Ureter (tissue), 1 donor: ENCODE measurements around the gene KIF22. TPM values are rescaled to one million over a fixed set of nuclear protein-coding genes. Genes with fewer than 3 reads are reported as not detected.
"Not testable (repeated sequence)": the region's sequence is repeated elsewhere in the genome, so short reads cannot be mapped to it uniquely, and the experiment has no call there.

Experiments used
- DNase-seq: peaks from one replicate; pipeline ENCODE4 v3.0.0-alpha.2; 2020; ENCODE audit warnings: low spot score
- total RNA-seq: library from RNA; stranded (reverse); gene quantifications from one replicate; pipeline ENCODE4 v1.2.4, GENCODE V29; 2023
- donor health status: DM: yes; HTN: yes; CAD: no.

KIF22 gene
- 34.3 TPM for total RNA-seq

DNA sequence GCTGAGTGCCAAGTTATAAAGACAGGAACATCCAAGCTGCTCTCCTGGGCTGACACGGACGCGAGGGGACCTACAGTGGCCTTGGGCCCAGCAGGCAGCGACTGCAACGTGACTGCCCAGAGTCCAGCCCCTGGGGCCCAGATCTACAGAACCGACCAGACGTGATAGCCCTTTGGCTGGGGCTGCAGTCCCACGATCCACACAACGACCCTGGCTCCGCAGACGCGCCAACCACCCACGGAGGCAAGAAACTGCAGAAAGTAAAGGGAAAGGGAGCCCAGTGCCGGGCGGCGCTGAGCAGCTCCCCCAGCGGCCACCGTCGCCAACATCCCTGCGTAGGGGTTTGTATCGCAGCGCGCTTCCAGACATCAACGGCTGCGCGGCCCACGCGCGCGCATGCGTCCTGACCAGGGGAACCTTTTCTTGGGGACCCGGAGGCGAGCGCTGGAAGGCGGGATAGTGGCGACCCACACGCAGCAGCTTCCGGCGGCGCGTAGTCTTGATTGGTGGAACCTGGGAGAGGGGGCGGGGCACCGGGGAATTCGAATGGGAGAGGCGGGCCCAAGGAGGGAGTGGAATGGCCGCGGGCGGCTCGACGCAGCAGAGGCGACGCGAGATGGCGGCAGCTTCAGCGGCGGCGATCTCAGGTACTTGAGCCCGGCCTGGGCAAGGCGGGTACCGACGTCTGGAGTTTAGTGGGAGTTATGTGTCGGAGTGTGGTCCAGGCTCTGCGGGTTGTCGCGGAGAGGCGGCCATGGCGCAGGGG is at the start of gene KIF22:
Gene KIF22 (plus strand): TSS at position 569 of the 766 bp plus-strand sequence. CDS start 9 bp downstream, at position 578.
- peak; percentile 100 for DNase-seq

DNA sequence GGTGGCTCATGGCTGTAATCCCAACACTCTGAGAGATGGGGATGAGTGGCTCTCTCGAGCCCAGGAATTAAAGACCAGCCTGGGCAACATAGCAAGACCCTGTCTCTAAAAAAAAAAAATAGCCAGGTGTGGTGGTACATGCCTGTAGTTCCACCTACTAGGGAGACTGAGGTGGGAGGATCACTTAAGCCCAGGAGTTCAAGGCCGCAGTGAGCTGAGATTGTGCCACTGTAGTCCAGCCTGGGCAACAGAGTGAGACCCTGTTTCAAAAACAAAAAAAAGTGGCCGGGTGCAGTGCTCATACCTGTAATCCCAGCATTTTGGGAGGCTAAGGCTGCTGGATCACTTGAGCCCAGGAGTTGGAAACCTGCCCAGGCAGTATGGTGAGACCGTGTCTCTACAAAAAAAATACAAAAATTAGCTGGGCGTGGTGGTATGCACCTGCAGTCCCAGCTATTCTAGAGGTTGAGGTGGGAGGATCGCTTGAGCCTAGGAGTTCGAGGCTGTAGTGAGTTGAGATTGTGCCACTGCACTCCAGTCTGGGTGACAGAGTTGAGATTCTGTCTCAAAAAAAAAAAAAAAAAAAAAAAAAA is 47.8 kb upstream of the KIF22 start:
- DNase-seq, result no peak

DNA sequence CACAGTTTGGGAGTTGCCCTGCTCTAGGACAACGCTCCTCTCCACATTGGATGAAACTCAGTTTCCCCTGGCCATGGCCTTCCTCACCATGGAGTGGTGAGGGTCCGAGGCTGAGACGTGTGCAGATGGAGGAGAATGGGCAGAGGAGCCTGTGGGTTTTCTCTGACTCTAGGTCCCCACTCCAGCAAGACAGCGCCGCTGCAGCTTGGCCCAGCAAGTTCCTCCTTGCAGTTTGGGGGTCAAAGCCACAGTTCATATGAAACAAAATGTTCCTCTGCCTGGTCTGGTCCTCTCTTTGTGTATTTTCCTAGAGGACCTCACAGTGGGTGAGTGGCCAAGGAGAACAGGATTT is 47.1 kb upstream of the KIF22 start:
- DNase-seq, result no peak

DNA sequence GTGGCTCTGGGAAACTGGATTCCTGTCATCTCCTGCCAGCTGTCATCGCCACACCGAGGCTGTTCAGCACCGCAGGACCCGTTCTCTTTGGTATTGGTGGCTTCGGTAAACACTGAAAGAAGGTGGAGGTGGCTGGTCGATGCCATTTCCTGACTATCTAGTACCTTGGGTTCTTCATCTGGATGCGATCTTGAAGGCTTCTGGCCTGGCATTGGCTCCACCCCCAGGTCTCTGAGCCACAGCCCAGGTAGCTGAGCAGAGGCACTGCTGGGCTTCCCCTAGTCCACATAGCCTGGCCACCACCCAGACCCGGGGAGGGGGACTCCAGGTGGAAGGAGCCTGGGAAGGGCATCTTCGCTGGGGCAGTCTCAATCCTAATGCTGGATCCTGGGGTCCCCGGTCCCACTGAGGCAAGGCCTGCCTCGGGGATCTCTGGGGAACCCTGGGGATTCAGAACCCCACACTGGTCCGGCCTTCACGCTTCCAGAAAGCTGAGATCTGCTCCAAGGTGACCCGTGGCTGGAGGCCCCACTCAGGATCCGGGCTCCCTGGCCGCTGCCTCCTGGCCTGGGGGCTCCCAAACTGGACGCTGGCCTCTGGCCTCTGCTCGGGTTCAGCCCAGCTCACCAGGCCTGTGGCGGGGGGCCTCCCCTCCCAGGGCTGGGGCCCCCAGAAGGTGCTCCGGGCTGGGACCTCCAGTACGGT is 46.6 kb upstream of the KIF22 start:
- no peak for DNase-seq

DNA sequence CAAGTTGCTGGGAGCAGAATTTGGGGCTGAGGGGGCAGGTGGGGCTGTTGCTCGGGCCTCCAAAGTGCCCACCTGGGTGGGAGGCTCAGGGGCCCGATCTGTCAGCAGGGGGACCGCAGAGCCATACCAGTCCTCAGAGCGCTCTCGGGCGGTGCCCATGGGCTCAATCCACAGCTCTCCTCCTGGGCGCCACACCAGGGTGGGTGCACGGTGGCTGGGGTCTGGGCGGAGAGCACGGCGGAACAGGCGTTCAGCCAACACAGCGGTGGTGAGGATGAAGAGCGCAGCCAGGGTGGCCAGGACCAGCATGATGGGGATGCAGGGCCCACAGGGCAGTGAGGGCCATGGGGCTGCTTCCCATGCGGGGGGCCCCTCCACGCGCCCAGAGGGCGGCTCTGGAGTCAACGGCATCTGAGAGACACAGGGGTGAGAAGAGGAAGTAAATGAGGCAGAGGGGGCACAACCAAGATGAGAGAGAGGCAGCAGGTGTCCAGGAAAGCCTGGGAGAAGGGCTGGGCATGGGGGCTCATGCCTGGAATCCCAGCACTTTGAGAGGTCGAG is 45.9 kb upstream of the KIF22 start:
- no peak for DNase-seq

DNA sequence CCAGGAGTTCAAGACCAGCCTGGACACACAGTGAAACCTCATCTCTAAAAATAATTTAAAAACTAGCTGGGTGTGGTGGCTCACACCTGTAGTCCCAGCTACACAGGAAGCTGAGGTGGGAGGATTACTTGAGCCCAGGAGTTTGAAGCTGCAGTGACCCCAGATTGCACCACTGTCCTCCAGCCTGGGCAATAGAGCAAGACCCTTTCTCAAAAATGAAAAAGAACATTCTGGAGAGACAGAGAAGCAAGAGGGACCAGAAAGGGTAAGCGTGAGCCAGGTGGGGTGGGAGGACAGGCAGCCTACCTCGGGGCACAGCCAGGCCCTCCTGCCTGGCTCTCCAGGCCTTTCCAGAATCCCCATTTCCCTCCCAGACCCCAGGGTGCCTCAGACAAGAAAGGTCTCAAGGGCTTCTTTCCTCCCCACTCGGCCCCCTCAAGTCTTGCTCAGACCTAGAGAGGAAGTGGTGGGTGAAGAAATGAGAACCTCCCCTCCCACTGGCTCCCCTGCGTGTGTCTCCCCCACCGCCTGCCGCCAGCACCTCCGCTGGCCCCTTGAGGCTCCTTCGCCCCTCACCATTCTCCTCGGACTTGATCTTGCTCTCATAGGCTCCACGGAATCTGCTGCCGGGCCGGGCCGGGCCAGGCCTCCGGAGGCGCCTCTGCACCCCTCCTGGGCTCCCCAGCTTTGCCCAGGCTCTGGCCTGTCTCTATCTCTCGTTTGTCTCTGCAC is 45.3 kb upstream of the KIF22 start:
- no peak for DNase-seq

DNA sequence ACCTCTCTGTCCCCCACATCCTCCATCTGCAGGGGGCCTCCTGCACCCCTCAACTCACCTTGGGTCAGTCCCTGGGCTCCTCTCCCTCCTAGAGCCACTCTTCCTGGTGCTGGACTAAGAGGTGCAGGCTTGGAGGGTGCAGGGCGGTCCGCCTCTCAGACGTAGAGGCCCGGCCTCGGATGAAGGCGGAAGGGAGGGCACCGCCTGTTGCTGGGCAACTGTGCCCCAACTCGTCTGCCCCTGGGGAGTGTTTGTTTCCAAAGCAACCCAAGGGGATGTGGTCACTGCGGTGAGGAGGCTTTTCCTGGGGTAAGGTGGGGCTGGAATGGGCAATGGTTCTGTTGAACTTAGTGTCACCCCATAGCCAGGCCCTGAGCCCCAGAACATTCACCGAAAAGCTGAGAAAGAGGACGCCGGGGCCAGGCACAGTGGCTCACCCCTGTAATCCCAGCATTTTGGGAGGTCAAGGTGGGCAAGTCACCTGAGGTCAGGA is 44.7 kb upstream of the KIF22 start, which contains the start of gene C16orf54:
Gene C16orf54 (minus strand): TSS at position 138 of the 493 bp plus-strand sequence. CDS start 1,039 bp downstream, outside the sequence.
- peak; percentile 74 for DNase-seq

DNA sequence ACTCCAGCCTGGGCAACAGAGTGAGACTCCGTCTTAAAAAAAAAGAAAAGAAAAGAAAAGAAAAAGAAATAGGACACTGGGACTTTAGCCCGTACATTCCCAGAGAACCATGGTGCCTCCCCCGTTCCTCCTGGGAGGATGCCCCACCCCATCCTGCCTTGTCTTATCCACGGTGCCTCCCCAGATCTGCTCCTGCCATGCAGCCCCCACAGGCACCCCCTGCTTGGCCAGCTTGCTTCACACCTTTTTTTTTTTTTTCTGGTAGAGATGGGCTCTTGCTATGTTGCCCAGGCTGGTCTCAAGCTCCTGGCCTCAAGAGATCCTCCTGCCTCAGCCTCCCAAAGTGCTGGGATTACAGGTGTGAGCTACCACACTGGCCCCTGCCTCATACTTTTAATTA is 44.0 kb upstream of the KIF22 start:
- DNase-seq, result not testable (repeated sequence)

DNA sequence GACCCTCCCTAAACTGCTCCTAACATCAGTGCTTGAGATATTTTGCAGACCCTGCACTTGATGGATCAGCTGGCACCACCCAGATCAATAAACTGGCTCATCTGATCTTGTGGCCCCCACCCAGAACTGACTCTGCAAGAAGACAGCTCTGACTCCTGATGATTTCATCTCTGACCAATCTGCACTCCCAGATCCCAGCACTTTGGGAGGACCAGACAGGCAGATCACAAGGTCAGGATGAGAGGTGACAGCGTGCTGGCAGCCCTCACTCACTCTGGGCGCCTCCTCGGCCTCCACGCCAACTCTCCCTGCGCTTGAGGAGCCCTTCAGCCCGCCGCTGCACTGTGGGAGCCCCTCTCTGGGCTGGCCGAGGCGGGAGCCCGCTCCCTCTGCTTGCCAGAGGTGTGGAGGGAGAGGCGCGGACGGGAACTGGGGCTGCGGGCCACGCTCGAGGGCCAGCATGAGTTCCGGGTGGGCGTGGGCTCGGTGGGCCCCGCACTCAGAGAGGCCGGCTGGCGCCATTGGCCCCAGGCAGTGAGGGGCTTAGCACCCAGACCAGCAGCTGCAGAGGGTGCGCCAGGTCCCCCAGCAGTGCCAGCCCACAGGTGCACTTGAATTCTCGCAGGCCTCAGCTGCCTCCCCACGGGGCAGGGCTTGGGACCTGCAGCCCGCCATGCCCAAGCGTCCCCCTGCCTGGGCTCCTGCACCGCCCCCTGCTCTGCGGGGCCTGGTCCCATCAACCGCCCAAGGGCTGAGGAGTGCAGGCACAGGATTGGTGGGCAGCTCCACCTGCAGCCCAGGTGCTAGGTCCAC is 42.4 kb upstream of the KIF22 start:
- DNase-seq, result no peak

DNA sequence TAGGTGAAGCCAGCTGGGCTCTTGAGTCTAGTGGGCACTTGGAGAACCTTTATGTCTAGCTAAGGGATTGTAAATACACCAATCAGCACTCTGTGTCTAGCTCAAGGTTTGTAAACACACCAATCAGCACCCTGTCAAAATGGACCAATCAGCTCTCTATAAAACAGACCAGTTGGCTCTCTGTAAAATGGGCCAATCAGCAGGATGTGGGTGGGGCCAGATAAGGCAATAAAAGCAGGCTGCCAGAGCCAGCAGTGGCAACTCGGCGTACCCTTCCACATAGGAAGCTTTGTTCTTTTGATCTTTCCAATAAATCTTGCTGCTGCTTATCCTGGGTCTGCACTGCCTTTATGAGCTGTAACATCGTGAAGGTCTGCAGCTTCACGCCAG is 41.8 kb upstream of the KIF22 start:
- not testable (repeated sequence) for DNase-seq

DNA sequence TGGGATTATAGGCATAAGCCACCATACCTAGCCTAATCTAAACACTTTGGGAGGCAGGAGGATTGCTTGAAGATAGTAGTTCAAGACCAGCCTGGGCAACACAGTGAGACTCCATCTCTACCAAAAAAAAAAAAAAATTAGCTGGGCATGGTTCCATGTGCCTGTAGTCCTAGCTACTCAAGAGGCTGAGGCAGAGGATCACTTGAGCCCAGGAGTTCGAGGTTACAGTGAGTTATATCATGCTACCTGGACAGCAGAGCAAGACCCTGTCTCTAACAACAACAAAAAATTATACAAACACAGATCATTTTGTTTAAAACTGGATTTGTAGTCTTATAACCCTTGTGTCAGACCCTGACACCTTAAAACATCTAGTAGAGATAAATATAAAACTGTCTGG is 37.0 kb upstream of the KIF22 start:
- no peak for DNase-seq

DNA sequence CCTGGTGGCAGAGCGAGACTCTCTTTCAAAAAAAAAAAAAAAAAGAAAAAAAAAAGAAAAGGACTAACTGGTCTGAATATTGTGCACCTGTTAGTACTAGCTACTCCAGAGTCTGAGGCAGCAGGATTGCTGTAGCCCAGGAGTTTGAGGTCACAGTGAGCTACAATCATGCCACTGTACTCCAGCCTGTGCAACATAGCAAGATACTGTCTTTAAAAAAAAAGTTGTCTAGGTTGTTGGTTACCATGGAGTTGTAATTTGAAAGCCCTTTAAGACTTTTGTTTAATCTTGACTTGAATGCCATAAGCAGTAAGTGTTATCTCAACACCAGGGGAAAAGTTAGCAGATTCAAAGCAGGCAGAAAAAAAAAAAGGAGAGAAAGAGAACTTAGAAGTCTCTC is 33.9 kb upstream of the KIF22 start:
- DNase-seq, result no peak

DNA sequence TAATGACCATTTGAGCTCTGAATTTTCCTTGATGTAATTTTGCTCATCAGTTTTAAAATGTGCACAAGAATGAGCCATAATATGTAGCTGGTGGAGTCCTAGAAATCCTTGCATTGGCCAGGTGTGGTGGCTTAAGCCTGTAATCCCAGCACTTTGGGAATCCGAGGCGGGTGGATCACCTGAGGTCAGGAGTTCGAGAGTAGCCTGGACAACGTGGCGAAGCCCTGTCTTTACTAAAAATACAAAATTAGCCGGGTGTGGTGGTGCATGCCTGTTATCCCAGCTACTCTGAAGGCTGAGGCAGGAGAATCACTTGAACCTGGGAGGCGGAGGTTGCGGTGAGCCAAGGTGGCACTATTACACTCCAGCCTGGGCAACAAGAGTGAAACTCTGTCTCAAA is 33.5 kb upstream of the KIF22 start:
- DNase-seq, result not testable (repeated sequence)

DNA sequence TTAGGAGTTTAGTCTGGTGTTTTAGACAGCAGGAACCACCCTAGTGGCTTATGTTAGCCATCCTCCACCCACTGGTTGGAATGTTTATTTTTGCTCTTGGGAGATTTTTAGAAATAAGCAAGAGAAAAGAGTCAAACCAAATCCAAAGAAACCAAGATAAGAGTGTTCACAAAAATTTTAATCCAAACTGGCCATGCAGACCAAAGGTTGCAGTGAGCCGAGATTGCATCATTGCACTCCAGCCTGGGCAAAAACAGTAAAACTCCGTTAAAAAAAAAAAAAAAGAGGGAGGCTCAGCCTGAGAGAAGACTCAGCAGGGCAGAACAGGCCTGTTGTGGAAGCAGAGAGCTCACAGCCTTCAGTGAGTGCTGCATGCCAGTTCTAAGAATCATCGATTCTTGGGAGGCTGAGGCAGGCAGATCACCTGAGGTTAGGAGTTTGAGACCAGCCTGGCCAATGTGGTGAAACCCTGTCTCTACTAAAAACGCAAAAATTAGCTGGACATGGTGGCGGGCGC is 32.5 kb upstream of the KIF22 start:
- DNase-seq, result no peak

DNA sequence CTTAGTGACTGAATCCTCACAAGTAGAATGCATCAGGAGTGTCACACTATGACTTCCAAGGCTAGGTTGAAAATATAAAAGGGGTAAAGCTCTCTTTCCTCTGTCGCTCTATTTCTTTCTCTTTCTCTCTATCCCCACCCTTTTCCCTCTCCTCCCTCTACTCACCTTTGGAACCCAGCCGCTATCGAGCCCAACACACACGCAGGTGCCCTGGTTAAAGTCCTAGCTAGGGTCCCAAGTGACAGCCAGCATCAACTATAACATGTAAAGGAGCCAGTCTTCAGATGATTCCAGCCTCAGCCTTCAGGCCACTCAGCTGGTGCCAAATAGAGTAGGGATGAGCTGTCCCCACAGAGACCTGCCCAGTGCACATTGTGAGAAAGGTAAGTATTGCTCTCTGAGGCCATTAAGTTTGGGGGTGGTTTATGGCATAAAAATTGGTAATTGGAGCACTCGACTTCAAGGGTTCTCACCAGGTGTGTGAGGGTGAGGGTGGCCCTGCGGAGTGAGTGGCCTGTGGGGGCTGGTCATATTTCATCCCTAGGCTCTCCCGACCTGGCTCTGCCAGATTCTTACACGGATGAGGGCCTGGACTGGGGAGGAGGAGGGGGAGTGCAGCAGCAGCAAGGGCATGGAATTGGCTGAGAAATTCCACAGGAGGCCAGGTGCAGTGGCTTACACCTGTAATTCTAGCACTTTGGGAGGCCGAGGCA is 29.8 kb upstream of the KIF22 start:
- DNase-seq, result no peak

DNA sequence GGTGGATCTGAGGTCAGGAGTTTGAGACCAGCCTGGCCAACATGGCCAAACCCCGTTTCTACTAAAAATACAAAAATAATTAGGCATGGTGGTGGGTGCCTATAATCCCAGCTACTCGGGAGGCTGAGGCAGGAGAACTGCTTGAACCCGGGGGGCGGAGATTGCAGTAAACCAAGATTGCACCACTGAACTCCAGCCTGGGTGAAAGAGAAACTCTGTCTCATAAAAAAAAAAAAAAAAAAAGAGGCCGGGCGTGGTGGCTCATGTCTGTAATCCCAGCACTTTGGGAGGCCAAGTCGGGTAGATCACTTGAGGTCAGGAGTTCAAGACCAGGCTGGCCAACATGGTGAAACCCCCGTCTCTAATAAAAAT is 29.3 kb upstream of the KIF22 start:
- DNase-seq, result not testable (repeated sequence)

DNA sequence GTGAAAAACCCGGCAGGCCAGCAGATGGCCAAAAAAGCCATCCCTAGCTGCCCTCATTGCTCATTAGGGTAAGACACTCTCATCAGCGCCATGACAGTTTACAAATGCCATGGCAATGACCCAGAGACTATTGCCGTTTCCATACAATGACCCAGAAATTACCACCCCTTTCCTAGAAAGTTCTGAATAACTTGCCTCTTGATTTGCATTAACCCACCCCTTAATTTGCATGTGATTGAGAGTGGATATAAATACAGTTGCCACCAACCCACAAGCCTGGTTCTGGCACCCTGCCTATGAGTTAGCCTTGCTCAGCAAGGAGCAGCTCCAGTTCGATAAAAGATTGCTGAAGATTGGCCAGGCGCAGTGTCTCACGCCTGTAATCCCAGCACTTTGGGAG is 28.7 kb upstream of the KIF22 start:
- no peak for DNase-seq

DNA sequence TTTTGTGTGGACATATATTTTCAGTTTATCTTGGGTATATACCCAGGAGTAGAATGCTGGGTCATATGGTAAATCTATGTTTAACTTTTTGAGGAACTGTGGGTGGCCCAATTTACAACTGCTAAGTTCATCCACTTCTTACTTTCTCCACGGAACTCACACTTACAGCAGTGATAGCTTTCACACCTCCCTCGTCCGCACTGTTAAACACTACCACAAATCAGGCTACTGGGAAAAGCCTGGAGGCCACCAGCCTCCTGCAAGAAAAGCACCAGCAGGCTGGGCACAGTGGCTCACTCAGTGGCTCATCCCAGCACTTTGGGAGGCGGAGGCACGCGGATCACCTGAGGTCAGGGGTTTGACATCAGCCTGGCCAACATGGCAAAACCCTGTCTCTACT is 27.2 kb upstream of the KIF22 start:
- no peak for DNase-seq

DNA sequence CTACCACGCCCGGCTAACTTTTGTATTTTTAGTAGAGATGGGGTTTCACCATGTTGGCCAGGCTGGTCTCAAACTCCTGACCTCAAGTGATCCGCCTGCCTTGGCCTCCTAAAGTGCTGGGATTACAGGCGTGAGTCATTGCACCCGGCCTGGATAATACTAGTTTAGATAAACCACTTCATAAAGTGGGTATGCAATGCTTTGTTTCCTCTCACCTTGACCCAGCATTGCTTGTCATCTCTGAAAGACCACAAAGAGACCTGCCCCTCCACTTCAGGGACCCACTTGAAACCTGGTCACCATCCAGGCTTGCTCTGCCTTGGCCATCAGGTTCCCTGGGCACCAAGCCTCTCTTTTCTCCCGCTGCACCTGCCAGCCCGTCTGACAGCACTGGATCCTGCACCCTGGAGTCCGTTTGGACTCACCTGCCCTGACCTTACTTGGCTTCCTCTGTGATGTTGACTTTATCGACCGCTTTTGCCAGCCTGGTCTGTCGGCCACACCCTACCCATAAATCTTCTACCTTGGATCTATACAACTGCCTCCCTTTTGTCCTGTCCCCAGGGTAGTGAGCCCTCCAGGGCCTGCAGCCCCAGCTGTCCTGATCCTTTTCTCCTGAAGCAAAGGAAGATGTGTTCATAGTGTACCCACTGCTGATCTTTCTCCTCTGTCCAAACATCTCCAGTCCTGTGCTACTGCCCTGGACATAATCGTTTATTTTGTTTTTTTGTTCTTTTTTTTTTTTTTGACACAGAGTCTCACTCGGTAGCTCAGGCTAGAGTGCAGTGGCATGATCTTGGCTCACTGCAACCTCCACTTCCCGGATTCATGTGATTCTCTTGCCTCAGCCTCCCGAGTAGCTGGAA is 25.2 kb upstream of the KIF22 start:
- DNase-seq, result no peak
